ENCODE measurements around the gene PIEZO2.

DNA sequence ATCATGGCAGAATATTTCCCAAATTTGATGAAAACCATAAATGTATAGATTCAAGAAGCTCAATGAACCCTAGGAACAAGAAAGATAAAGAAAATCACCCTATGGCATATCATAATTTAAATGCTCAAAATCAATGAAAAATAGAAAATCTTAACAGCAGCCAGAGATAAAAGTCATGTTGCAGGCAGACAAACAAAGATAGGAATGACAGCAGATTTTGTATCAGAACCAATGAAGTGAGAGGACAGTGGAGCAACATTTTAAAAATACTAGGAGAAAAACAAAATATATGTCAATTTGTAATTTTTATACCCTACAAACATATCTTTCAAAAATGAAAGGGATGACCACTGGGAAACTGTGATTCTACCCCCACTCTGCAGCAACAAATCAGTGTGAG is 203.3 kb downstream of the PIEZO2 start:
- TF ChIP-seq, protein P1, sequence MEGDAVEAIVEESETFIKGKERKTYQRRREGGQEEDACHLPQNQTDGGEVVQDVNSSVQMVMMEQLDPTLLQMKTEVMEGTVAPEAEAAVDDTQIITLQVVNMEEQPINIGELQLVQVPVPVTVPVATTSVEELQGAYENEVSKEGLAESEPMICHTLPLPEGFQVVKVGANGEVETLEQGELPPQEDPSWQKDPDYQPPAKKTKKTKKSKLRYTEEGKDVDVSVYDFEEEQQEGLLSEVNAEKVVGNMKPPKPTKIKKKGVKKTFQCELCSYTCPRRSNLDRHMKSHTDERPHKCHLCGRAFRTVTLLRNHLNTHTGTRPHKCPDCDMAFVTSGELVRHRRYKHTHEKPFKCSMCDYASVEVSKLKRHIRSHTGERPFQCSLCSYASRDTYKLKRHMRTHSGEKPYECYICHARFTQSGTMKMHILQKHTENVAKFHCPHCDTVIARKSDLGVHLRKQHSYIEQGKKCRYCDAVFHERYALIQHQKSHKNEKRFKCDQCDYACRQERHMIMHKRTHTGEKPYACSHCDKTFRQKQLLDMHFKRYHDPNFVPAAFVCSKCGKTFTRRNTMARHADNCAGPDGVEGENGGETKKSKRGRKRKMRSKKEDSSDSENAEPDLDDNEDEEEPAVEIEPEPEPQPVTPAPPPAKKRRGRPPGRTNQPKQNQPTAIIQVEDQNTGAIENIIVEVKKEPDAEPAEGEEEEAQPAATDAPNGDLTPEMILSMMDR (IDR thresholded peaks at IDR 0.05): no peak
- no peak for TF ChIP-seq POLR2A (IDR thresholded peaks at IDR 0.05)

All from esophagus squamous epithelium (tissue), 4 donors.